ENCODE measurements around the gene GTF3C5. TPM values are rescaled to one million over a fixed set of nuclear protein-coding genes. Genes with fewer than 3 reads are reported as not detected.
A peak's percentile ranks its signal among the peaks of the same experiment; 100 is the strongest.

The GTF3C5 gene
- total and polyA plus RNA-seq, 10 of the 15 experiments (the other 5 are each of a cell fraction or from before 2014, with no cell fraction given), result 2.2 to 81.1 (median 68.7) TPM

DNA sequence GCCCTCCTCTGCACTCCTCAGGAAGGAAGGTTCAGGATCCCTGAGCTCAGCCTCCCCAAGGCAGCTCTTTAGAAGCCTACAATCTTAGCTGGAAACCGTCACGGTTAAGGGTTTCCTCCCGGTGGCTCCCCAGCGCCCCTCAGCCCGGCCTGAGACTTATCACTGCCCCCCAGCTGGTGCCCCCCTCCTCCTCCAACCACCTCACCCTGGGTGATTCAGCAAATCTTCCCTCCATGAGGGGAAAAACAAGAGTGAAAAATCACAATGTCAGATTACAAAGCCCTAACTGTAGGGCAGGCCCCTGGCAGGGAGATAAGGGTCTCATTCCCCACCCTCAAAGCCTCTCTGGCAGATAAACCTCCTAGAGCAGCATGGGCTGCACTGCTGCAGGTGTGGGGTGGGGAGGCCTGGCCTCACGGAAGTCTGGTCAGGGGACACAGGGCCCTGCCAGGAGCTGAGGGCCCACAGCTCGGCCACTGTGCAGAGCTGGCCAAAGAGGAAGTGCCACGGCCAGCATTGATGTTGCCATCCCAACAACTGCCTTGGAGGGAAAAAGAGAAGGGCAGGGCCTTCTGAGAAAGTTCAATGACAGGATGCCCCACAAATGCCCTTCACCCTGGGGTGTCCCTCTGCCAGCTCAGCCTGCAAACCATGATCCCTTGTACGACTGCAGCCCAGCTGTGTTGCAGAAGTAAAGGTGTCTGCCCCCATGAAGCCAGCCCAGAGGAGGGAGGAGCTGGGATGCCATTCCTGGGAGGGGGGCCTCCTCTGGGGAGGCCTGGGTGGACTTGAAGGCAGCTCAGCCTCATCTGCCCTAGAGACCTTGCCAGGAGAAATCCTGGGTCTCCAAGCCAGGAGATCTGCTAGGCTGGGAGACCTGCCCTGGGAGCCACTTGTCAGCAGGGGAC lies 26.5 kb upstream of the GTF3C5 start:
- in situ Hi-C loops (cut with MboI) (no loop called here), intact Hi-C loops (cut with micrococcal nuclease; ENCODE audit: unreplicated experiment) (no loop called here)
- 13% methylated on average over 9 of the region's 9 CpGs for WGBS (ENCODE audit: insufficient coverage, insufficient replicate concordance, low lambda C conversion rate, missing lambda C conversion rate)
- Histone ChIP-seq H2AFZ (ENCODE audit: control insufficient read depth, low read depth, low read length) (no peak overlapping the region), H3K79me2 (ENCODE audit: control insufficient read depth, insufficient read depth, low read length) (no peaks in the 10 kb centered on the region), H3K27ac (ENCODE audit: control insufficient read depth, insufficient read depth) (no peak overlapping the region), H3K4me3 (no peak overlapping the region), H3K9ac (ENCODE audit: control insufficient read depth, insufficient read depth, low read length) (no peak overlapping the region), H3K4me1 (ENCODE audit: control insufficient read depth, insufficient read depth, low read length) (no peaks in the 10 kb centered on the region), H3K36me3 (ENCODE audit: control insufficient read depth in 2 of 2, insufficient read depth in 2 of 2, low read length in 1 of 2) (no peaks in the 10 kb centered on the region), H3K9me3 (replicated peaks; ENCODE audit: control insufficient read depth, insufficient read depth, low read length) (no peaks in the 10 kb centered on the region; the same call in 2 of the 3 replicates), H3K27me3 (replicated peaks in 1 of 2; ENCODE audit: control insufficient read depth in 2 of 2, insufficient read depth in 2 of 2, low read length in 1 of 2) (peaks cover 3% of the 10 kb centered on the region in 2 experiments; a peak in 3 of 4 replicates), H4K20me1 (ENCODE audit: control insufficient read depth, insufficient read depth) (no peaks in the 10 kb centered on the region), H3K4me2 (ENCODE audit: control insufficient read depth, insufficient read depth) (no peak overlapping the region)
- no TSS peak for BruUV-seq (replicated peaks)
- no peak for DNase-seq (ENCODE audit: low read depth, low spot score)
- ChIA-PET SMC1A (ENCODE audit: uncharacterized antibody, unreplicated experiment) (no interaction called here), CTCF (interaction anchor here (2.6 to 2.8 kb wide), 2 partner anchors 17 to 26 kb away, joined by 7 to 15 read pairs; partner anchors contain the start of gene GFI1B), POLR2A (no interaction called here), RAD21 (ENCODE audit: unreplicated experiment) (interaction anchor here (0.7 kb wide), 1 partner anchor 27 kb away, joined by 3 read pairs; no protein-coding TSS in a partner anchor)
- ATAC-seq, result no peak; the same call in 2 of the 3 replicates
- FAIRE-seq, result no peak
- TF ChIP-seq SPI1 (IDR thresholded peaks at IDR 0.05; ENCODE audit: borderline replicate concordance, insufficient read depth, low read depth, low read length) (peak; percentile 24; the same call in 1 of the 2 replicates), SRF (IDR thresholded peaks at IDR 0.05; ENCODE audit: low read depth in 2 of 2, low read length in 2 of 2) (no peak)

DNA sequence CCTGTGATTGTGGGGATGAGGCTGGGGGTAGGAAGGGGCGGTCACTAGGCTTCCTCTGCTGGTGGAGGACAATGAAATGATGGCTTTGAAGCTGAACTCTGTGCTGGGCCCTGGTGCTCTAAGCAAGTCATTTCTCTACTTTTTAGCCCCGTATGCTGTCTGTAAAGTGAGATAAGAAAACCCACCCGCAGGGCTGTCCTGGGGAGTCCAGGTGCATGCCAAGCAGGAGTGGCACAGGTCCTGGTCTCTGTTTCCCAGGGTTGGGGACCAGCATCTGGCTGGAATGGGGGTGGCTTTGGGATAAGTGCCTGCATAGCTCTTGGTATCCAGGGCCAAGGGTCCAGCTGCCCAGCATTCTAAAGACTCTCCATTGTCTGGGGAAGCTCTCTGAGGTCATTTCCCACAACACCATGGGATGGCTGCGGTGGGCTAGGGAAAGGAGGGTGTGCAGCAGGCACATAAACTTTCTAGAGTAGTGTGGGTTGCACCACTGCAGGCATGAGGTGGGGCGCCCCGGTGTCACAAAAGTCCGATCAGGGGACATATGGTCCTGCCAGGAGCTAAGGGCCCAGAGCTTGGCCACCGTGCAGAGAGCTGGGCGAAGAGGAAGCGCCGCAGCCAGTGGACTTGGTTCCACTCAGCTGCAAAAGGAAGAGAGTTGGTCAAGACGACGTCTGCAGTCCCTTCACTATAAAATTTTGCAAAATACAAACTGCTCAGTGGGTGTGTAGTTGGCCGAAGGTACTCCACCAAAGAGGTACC lies 25.6 kb upstream of the GTF3C5 start:
- CTCF ChIA-PET, result interaction anchor here (2.6 to 2.8 kb wide), 2 partner anchors 17 to 27 kb away, joined by 7 to 15 read pairs; partner anchors contain the start of gene GFI1B
- Histone ChIP-seq H2AFZ (ENCODE audit: control insufficient read depth, low read depth, low read length) (no peak overlapping the region), H3K4me2 (ENCODE audit: control insufficient read depth, insufficient read depth) (no peak overlapping the region), H3K4me3 (no peak overlapping the region), H3K36me3 (ENCODE audit: control insufficient read depth in 2 of 2, insufficient read depth in 2 of 2, low read length in 1 of 2) (no peaks in the 10 kb centered on the region), H4K20me1 (ENCODE audit: control insufficient read depth, insufficient read depth) (no peaks in the 10 kb centered on the region), H3K4me1 (ENCODE audit: control insufficient read depth, insufficient read depth, low read length) (no peaks in the 10 kb centered on the region), H3K9me3 (replicated peaks; ENCODE audit: control insufficient read depth, insufficient read depth, low read length) (no peaks in the 10 kb centered on the region; the same call in 2 of the 3 replicates), H3K27me3 (replicated peaks in 1 of 2; ENCODE audit: control insufficient read depth in 2 of 2, insufficient read depth in 2 of 2, low read length in 1 of 2) (peaks cover 2 to 3% of the 10 kb centered on the region in 2 experiments; a peak in 3 of 4 replicates), H3K27ac (ENCODE audit: control insufficient read depth, insufficient read depth) (no peak overlapping the region), H3K79me2 (ENCODE audit: control insufficient read depth, insufficient read depth, low read length) (no peaks in the 10 kb centered on the region), H3K9ac (ENCODE audit: control insufficient read depth, insufficient read depth, low read length) (no peak overlapping the region)
- WGBS (ENCODE audit: insufficient coverage, insufficient replicate concordance, low lambda C conversion rate, missing lambda C conversion rate), result 26% methylated on average over 14 of the region's 14 CpGs
- BruUV-seq (replicated peaks), result no TSS peak
- in situ Hi-C loops (cut with MboI), result no loop called here
- intact Hi-C loops (cut with micrococcal nuclease; ENCODE audit: unreplicated experiment), result no loop called here
- no peak for FAIRE-seq
- no peak for ATAC-seq
- POLR2A ChIA-PET, result no interaction called here
- TF ChIP-seq IKZF2 (IDR thresholded peaks at IDR 0.05), result no peak
- TF ChIP-seq STAT3 (IDR thresholded peaks at IDR 0.05; ENCODE audit: low read depth, low read length), result no peak
- TF ChIP-seq, protein P1, sequence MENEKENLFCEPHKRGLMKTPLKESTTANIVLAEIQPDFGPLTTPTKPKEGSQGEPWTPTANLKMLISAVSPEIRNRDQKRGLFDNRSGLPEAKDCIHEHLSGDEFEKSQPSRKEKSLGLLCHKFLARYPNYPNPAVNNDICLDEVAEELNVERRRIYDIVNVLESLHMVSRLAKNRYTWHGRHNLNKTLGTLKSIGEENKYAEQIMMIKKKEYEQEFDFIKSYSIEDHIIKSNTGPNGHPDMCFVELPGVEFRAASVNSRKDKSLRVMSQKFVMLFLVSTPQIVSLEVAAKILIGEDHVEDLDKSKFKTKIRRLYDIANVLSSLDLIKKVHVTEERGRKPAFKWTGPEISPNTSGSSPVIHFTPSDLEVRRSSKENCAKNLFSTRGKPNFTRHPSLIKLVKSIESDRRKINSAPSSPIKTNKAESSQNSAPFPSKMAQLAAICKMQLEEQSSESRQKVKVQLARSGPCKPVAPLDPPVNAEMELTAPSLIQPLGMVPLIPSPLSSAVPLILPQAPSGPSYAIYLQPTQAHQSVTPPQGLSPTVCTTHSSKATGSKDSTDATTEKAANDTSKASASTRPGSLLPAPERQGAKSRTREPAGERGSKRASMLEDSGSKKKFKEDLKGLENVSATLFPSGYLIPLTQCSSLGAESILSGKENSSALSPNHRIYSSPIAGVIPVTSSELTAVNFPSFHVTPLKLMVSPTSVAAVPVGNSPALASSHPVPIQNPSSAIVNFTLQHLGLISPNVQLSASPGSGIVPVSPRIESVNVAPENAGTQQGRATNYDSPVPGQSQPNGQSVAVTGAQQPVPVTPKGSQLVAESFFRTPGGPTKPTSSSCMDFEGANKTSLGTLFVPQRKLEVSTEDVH (IDR thresholded peaks at IDR 0.05; ENCODE audit: low read depth, partially characterized antibody), result no peak
- TF ChIP-seq, protein P2, sequence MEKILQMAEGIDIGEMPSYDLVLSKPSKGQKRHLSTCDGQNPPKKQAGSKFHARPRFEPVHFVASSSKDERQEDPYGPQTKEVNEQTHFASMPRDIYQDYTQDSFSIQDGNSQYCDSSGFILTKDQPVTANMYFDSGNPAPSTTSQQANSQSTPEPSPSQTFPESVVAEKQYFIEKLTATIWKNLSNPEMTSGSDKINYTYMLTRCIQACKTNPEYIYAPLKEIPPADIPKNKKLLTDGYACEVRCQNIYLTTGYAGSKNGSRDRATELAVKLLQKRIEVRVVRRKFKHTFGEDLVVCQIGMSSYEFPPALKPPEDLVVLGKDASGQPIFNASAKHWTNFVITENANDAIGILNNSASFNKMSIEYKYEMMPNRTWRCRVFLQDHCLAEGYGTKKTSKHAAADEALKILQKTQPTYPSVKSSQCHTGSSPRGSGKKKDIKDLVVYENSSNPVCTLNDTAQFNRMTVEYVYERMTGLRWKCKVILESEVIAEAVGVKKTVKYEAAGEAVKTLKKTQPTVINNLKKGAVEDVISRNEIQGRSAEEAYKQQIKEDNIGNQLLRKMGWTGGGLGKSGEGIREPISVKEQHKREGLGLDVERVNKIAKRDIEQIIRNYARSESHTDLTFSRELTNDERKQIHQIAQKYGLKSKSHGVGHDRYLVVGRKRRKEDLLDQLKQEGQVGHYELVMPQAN (conservative IDR thresholded peaks at IDR 0.05), result no peak
- TF ChIP-seq NR2C1 (IDR thresholded peaks at IDR 0.05), result no peak
- no peak for TF ChIP-seq BACH1 (IDR thresholded peaks at IDR 0.05; ENCODE audit: borderline replicate concordance)
- RAD21 ChIA-PET (ENCODE audit: unreplicated experiment), result interaction anchor here (0.8 kb wide), 1 partner anchor 27 kb away, joined by 3 read pairs; no protein-coding TSS in a partner anchor
- DNase-seq (ENCODE audit: low read depth, low spot score), result no peak
- SMC1A ChIA-PET (ENCODE audit: uncharacterized antibody, unreplicated experiment), result interaction anchor here (1.3 kb wide), 1 partner anchor 17 kb away, joined by 3 read pairs; no protein-coding TSS in a partner anchor
